Endometrial microvascular endothelial cells (primary cell): Measurements from ENCODE around the gene RHBDD3. TPM values are rescaled to one million over a fixed set of nuclear protein-coding genes. Genes with fewer than 3 reads are reported as not detected.

ENCODE experiments used
- in situ Hi-C: cut with HindIII; loops from 2 replicates; pipeline ENCODE4 v1.10.0; 2017; ENCODE audit warnings: low sequenced_read_pairs, low pct_unique_long_range_greater_than_20kb; ENCODE audit errors: inconsistent ontology term
- total RNA-seq: library from RNA; depleted of rRNA; stranded (reverse); fragments of >200 nt; gene quantifications from one replicate; pipeline ENCODE4 v1.2.3, GENCODE V29; 2015; ENCODE audit errors: inconsistent ontology term

Gene RHBDD3
- total RNA-seq, 1 donor from 2014 or later: 30.8 TPM

- in situ Hi-C loops: no loop called here
These were observed 4.8 kb upstream of the RHBDD3 start for GRCh38 chr22:29272624-29273023.

GRCh38 chr22:29270475-29271271 is 2.9 kb upstream of the RHBDD3 start:
- in situ Hi-C loops: no loop called here

GRCh38 chr22:29269731-29270474 is 2.1 kb upstream of the RHBDD3 start:
- in situ Hi-C loops: no loop called here

GRCh38 chr22:29269230-29269604 is 1.4 kb upstream of the RHBDD3 start:
- in situ Hi-C loops: no loop called here

GRCh38 chr22:29268511-29269229 is 889 bp upstream of the RHBDD3 start:
- in situ Hi-C loops: no loop called here

GRCh38 chr22:29267462-29267857 is 321 bp downstream of the RHBDD3 start:
- in situ Hi-C loops: no loop called here

GRCh38 chr22:29266564-29267461 is 968 bp downstream of the RHBDD3 start:
- in situ Hi-C loops: no loop called here

GRCh38 chr22:29265929-29266328 is 1.9 kb downstream of the RHBDD3 start:
- in situ Hi-C loops: no loop called here

- in situ Hi-C loops: no loop called here
These were observed 2.5 kb downstream of the RHBDD3 start for GRCh38 chr22:29265305-29265704.

GRCh38 chr22:29263791-29264276 is 3.9 kb downstream of the RHBDD3 start:
- in situ Hi-C loops: no loop called here

- in situ Hi-C loops: no loop called here
These were observed 7.0 kb downstream of the RHBDD3 start for GRCh38 chr22:29260601-29261315.

GRCh38 chr22:29260031-29260560 is 7.7 kb downstream of the RHBDD3 start:
- in situ Hi-C loops: no loop called here

GRCh38 chr22:29259253-29259899 is 8.4 kb downstream of the RHBDD3 start:
- in situ Hi-C loops: no loop called here

- in situ Hi-C loops: no loop called here
These were observed 9.2 kb downstream of the RHBDD3 start for GRCh38 chr22:29258407-29259252.

- in situ Hi-C loops: no loop called here
These were observed 10.0 kb downstream of the RHBDD3 start for GRCh38 chr22:29257751-29258181.

GRCh38 chr22:29256606-29257325 is 11.0 kb downstream of the RHBDD3 start:
- in situ Hi-C loops: no loop called here
